Caco-2 (cell line): Measurements from ENCODE around the gene NAPSA. TPM values are rescaled to one million over a fixed set of nuclear protein-coding genes. Genes with fewer than 3 reads are reported as not detected.

Source experiments
- BruUV-seq: library from RNA; stranded (reverse); fragments of 400-500 nt; replicated peaks from 2 replicates; lab custom pipeline; 2021; lab: Mats Ljungman, UMichigan
- CTCF ChIA-PET: fragments of 300-600 bp; sonication (Branson Sonifier 250); formaldehyde crosslinking; loops from one replicate; lab custom pipeline; 2022; ENCODE audit warnings: antibody characterized with exemption; lab: Charles Lee
- POLR2A ChIA-PET: fragments of 300-600 bp; sonication (Branson Sonifier 250); formaldehyde crosslinking; loops from one replicate; lab custom pipeline; 2022; ENCODE audit warnings: antibody characterized with exemption; lab: Charles Lee
- DNase-seq, 2 experiments: peaks; one replicate each; pipeline versions ENCODE4 v3.0.0 to v3.0.0-alpha.2; 2020 to 2022
- H3K27me3 ChIP-seq: replicated peaks from 2 replicates; pipeline ENCODE4 v1.6.0; 2011; ENCODE audit warnings: low read length; ENCODE audit not compliant: control insufficient read depth, insufficient read depth
- H3K36me3 ChIP-seq: 2 replicates; pipeline ENCODE4 v1.5.1; 2011; ENCODE audit warnings: low read length; ENCODE audit not compliant: control insufficient read depth, insufficient read depth
- H3K4me1 ChIP-seq: fragments of 250-450 bp; sonication (Bioruptor Pico); 2 replicates; pipeline ENCODE4 v1.5.1; 2020; ENCODE audit warnings: mild to moderate bottlenecking
- H3K4me3 ChIP-seq: 2 replicates; pipeline ENCODE4 v1.5.1; 2011; ENCODE audit warnings: low read depth, mild to moderate bottlenecking, control low read depth, low read length
- H3K9me3 ChIP-seq: fragments of 250-450 bp; sonication (Bioruptor Pico); 2 replicates; pipeline ENCODE4 v1.5.1; 2020; ENCODE audit warnings: mild to moderate bottlenecking, moderate library complexity
- H3K27ac Mint-ChIP-seq: one replicate; pipeline ENCODE4 v1.8.0; 2022; ENCODE audit warnings: mixed read lengths; ENCODE audit not compliant: unreplicated experiment
- H3K27me3 Mint-ChIP-seq: one replicate; pipeline ENCODE4 v1.8.0; 2022; ENCODE audit warnings: mixed read lengths; ENCODE audit not compliant: insufficient read depth, unreplicated experiment
- H3K36me3 Mint-ChIP-seq: one replicate; pipeline ENCODE4 v1.8.0; 2022; ENCODE audit warnings: mild to moderate bottlenecking, mixed read lengths; ENCODE audit not compliant: insufficient read depth, unreplicated experiment
- H3K4me1 Mint-ChIP-seq: one replicate; pipeline ENCODE4 v1.8.0; 2022; ENCODE audit warnings: low read depth, mixed read lengths; ENCODE audit not compliant: unreplicated experiment
- H3K4me3 Mint-ChIP-seq: one replicate; pipeline ENCODE4 v1.8.0; 2022; ENCODE audit warnings: mild to moderate bottlenecking, moderate library complexity, mixed read lengths; ENCODE audit not compliant: unreplicated experiment
- H3K9me3 Mint-ChIP-seq: one replicate; pipeline ENCODE4 v1.8.0; 2022; ENCODE audit warnings: mixed read lengths; ENCODE audit not compliant: unreplicated experiment
- CTCF ChIP-seq, 2 experiments: fragments of 200-600 bp in 1 of 2; IDR thresholded peaks; 1 replicate in 1 of 2; 2 replicates in 1 of 2; pipeline versions ENCODE4 v1.5.1 to v1.8.0; 2011 to 2022; ENCODE audit warnings: antibody characterized with exemption in 1 of 2, control low read depth in 1 of 2, inconsistent platforms in 1 of 2, low read depth in 1 of 2, low read length in 1 of 2, mild to moderate bottlenecking in 1 of 2, moderate library complexity in 1 of 2; ENCODE audit not compliant: insufficient read depth in 1 of 2, severe bottlenecking in 1 of 2, unreplicated experiment in 1 of 2
- intact Hi-C: fragments of 100-400 bp; cut with micrococcal nuclease; formaldehyde crosslinking; loops from one replicate; pipeline ENCODE4 v1.10.0; 2022; ENCODE audit not compliant: unreplicated experiment
- total RNA-seq: library from RNA; stranded (reverse); gene quantifications from 2 replicates; pipeline ENCODE4 v1.2.3, GENCODE V29; 2022

Gene NAPSA
- total RNA-seq, 1 experiment from 2014 or later: 1.2 TPM

GRCh38 chr19:50325310-50326100 is 39.9 kb downstream of the NAPSA start:
- Histone ChIP-seq H3K36me3 (no peaks in the 10 kb centered on the region), H3K27me3 (no peaks in the 10 kb centered on the region), H3K9me3 (no peaks in the 10 kb centered on the region), H3K4me3 (peak overlapping the region; percentile 12), H3K4me1 (peaks cover 29% of the 10 kb centered on the region)
- BruUV-seq: no TSS peak
- Mint-ChIP-seq H3K4me1 (peaks cover 31% of the 10 kb centered on the region), H3K36me3 (peaks cover 60% of the 10 kb centered on the region), H3K4me3 (peak overlapping the region; percentile 50), H3K27me3 (peaks cover 10% of the 10 kb centered on the region), H3K27ac (no peak overlapping the region), H3K9me3 (peaks cover 15% of the 10 kb centered on the region)
- intact Hi-C loops: no loop called here
- TF ChIP-seq CTCF (IDR thresholded peaks at IDR 0.05; ENCODE audit: insufficient read depth in 1 of 2, low read depth in 1 of 2, low read length in 1 of 2, severe bottlenecking in 1 of 2, unreplicated experiment in 1 of 2): no peak
- ChIA-PET POLR2A (no interaction called here), CTCF (interaction anchor here (0.7 to 1.0 kb wide), 5 partner anchors 10 to 328 kb away, joined by 5 to 7 read pairs (median 6); no protein-coding TSS in a partner anchor)
- peak; percentile 89 to 94 for DNase-seq

- CTCF ChIA-PET: no interaction called here
- intact Hi-C loops: no loop called here
- DNase-seq: no peak
- no peaks in the 10 kb centered on the region for H3K9me3 ChIP-seq
- no peak for TF ChIP-seq CTCF (IDR thresholded peaks at IDR 0.05; ENCODE audit: insufficient read depth in 1 of 2, low read depth in 1 of 2, low read length in 1 of 2, severe bottlenecking in 1 of 2, unreplicated experiment in 1 of 2)
- H3K4me3 Mint-ChIP-seq: peak overlapping the region; percentile 7
- H3K9me3 Mint-ChIP-seq: peaks cover 3% of the 10 kb centered on the region
- peaks cover 52% of the 10 kb centered on the region for H3K36me3 Mint-ChIP-seq
- H3K27me3 Mint-ChIP-seq: peaks cover 11% of the 10 kb centered on the region
- POLR2A ChIA-PET: interaction anchor here (0.5 kb wide), 1 partner anchor 88 kb away, joined by 3 read pairs; no protein-coding TSS in a partner anchor
- peaks cover 17% of the 10 kb centered on the region for H3K4me1 ChIP-seq
- H3K4me1 Mint-ChIP-seq: peaks cover 19% of the 10 kb centered on the region
- H3K27ac Mint-ChIP-seq: no peak overlapping the region
- H3K4me3 ChIP-seq: no peak overlapping the region
- no peaks in the 10 kb centered on the region for H3K36me3 ChIP-seq
- no TSS peak for BruUV-seq
- H3K27me3 ChIP-seq: no peaks in the 10 kb centered on the region
Observed at GRCh38 chr19:50324331-50324730, 41.1 kb downstream of the NAPSA start.

GRCh38 chr19:50323782-50324133 is 41.7 kb downstream of the NAPSA start:
- Mint-ChIP-seq H3K27me3 (peaks cover 13% of the 10 kb centered on the region), H3K9me3 (no peaks in the 10 kb centered on the region), H3K27ac (no peak overlapping the region), H3K36me3 (peaks cover 48% of the 10 kb centered on the region), H3K4me3 (no peak overlapping the region), H3K4me1 (peaks cover 17% of the 10 kb centered on the region)
- intact Hi-C loops: no loop called here
- Histone ChIP-seq H3K4me1 (peaks cover 16% of the 10 kb centered on the region), H3K4me3 (no peak overlapping the region), H3K36me3 (no peaks in the 10 kb centered on the region), H3K27me3 (no peaks in the 10 kb centered on the region), H3K9me3 (no peaks in the 10 kb centered on the region)
- ChIA-PET CTCF (no interaction called here), POLR2A (no interaction called here)
- no peak for TF ChIP-seq CTCF (IDR thresholded peaks at IDR 0.05; ENCODE audit: insufficient read depth in 1 of 2, low read depth in 1 of 2, low read length in 1 of 2, severe bottlenecking in 1 of 2, unreplicated experiment in 1 of 2)
- no TSS peak for BruUV-seq
- no peak for DNase-seq
